NCI-H2029 treated with DMSO at 0.1 percent for 48 hours (cell line): Measurements from ENCODE around the gene SKAP1.

Source experiments
- DNase-seq: peaks from one replicate; lab custom pipeline; 2025; lab: John Stamatoyannopoulos, UW

The SKAP1 gene

DNA sequence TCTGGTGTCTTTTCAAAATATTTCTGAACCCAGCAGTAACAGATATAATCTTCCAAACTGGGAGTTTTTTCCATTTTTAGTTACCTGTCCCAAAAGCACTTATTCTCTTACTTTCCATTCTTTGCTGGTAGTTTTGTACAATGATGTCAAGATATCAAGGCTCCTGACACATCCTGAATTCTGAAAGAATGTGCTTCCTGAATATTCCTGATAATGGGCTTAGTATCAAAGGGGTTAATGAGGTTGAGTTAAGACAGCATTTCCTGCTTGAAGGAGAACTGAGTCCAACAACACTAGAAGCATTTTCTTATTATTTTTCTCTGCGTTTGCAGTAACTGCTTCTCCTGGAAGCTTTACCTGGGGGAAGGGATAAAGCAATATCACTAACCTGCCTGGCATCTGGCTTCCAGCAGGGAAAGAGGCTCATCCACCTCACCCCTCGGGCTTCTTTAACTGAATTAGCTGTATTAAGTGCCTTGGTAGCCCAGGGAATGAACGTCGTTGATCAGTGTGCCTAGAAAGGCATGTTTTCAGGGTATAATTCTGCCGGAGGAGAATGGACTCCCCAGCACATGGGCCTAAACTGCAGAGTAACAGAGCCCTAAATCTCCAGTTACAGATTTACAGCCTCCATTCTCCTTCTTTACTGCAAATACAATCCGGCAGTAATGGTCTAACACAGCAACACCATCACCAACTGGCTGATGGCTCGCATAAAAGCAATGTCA lies 188.1 kb downstream of the SKAP1 start:
- no peak for DNase-seq

DNA sequence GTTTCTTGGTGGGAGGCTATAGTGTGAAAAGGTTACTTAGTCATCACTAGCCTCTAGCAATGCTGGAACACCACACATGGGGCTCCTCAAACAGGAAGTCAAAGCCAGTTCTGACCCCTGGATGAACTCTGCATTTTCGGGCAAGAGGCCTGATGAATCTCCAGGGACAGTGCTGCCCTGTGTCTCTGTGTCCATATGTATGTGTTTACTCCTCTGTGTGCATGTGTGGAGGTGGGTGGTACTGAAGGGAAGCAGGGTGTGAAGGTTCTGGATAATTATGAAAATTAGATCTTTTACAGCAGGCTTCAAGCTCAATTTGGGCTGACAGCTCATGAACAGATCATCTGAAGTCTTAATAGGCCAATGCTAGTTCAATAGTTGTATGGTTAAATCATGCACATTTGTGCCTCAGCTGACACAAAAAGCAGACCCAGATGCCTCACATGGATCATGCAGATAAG lies 188.9 kb downstream of the SKAP1 start:
- DNase-seq: no peak

- no peak for DNase-seq
These were observed 189.4 kb downstream of the SKAP1 start for GRCh38 chr17:48240562-48241130.

DNA sequence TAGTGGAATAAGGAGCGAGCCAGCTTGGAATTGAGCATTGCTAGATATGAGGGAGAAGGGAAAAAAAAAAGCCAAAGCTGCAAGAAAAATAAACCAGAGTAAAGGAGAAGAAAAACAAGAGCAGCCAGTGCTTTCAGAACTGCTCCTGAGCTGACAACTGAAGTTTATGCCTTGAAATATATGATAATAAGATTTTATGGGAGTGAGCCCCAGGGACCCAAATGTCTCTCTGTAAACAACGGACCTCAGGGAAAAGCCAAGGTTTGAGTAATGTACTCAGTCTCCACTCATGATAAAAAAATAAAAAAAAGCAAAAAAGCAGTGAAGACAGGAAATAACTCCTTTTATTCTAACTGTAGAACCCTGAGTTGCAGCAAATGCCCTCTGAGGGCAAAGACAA lies 189.9 kb downstream of the SKAP1 start:
- no peak for DNase-seq

GRCh38 chr17:48239603-48239995 lies 190.4 kb downstream of the SKAP1 start:
- no peak for DNase-seq

DNA sequence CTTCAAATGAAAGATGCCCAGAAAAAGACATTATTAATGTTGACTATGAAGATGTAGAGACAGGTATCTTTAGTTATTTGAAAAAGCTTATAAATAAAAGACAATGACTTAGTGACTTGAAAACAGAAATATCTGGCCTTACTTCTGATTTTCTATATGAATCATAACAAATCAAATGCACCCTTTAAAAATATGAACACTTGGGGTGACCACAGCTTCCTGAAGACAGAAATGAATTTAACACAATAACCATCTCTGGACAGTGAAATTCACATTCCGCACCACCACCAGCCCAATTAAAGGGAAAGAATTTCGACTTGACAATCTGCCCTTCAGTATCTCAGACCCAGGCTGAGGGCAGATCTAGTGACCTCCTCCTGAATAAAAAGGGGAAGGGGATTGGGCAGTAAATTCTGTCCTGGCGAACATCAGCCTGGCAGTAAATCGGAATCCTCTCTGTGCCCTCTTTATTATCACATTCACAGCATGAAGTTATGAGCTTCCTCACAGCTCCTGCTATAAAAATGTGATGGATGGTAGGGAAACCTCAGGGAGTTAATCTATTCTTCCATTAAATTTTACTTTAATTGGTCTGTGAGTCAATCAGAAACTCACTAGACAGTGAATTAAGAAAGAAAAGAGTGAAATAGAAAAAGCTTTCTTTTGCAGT lies 190.9 kb downstream of the SKAP1 start:
- no peak for DNase-seq

DNA sequence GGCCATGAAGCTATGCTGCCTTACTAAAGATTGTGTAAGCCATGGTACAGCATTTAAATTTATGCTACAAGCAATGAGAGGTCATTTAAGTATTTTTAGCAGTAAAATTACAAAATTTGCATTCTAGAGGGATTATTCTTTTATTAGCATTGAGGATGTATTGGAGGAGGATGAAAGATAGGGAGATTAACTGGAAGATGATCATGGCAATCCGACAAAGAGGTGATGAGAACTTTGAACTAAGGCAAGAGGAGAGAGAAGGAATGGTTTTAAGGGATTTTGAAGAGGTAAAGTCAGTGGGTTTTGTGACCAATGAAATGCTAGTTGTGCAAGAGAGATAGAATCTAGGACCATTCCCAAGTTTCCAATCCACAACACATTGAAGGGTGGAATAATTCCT lies 192.6 kb downstream of the SKAP1 start:
- no peak for DNase-seq

GRCh38 chr17:48236681-48237134 lies 193.3 kb downstream of the SKAP1 start:
- DNase-seq: no peak

DNA sequence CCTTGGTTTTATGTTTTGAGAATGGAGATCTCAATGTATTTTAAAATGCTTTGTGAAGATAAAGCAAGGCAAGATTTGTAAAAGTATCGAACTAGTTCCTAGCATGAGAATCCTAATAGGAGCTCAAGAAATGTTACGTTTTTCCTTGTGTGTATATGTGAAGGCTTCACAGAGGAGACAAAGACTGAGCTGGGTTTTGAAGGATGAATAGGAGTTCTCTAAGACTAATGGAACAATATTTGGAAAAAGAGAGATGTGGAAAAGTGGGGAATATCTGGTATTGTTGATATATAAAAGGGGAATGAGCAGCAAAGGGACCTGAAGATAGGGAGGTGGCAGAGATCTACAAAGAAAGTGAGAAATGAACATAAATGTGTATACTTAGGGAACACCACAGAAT lies 195.1 kb downstream of the SKAP1 start:
- no peak for DNase-seq

GRCh38 chr17:48231995-48232959 lies 197.7 kb downstream of the SKAP1 start:
- no peak for DNase-seq

DNA sequence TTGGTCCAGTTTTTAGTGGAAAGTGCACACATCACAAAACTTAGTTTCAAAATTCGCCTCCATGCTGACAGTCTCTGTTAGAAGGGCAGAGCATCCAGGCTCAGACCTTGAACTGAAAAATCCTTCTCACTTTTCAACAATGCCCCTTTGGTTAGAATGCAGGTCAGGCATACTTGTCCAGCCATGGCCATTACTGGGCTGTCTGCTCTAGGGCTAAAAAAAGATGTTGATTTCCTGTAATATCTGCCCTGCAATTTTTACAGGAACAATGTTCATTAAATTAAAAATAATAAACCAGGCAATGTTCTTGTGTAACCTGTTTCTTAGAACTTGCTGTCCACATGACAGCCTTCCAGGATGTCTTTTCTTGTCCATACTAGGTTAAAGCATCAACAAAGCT lies 200.1 kb downstream of the SKAP1 start:
- DNase-seq: no peak

- no peak for DNase-seq
These were observed 201.3 kb downstream of the SKAP1 start for GRCh38 chr17:48228720-48229119.

DNA sequence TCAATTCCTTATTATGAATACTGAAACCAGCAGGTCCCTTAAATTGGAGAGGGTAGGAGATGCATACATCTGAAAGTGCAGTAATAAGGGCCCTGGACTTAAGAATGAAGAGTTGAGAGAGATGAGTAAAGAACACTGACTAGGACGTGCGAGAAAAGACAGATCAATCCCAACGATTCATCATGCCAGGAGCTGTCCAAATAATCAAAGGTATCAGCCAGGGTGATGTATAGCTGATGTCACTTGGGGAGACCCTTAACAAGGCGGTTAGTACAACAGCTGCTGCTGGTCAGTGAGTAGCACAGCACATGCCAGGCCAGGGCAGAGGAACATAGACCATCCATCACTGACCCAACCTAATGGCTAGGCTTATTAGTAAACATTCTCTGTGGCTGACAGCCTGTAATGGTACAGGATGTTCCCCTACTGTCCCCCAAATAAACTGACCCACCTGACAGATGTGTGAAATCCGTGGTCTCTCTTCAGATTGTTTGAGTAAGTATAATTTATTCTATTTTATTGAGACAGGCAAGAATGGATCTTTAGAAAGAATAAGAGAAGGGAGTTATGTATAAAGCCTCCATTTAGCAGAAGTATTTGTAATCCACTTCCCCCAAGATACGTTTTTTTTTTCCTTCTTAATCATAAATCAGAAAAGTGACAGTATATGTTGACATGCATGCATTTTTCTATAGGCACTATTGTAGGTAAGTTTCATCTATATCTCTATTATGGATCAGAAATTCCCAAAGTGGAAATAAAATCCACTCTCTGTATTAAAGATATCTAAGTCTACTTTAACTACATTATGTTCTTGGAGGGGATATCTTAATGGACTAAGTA lies 204.1 kb downstream of the SKAP1 start:
- no peak for DNase-seq

- DNase-seq: no peak
These were observed 206.1 kb downstream of the SKAP1 start for GRCh38 chr17:48223945-48224344.

GRCh38 chr17:48219617-48220016 lies 210.4 kb downstream of the SKAP1 start:
- DNase-seq: no peak

- DNase-seq: peak; percentile 50
These were observed 214.4 kb downstream of the SKAP1 start for GRCh38 chr17:48215583-48216139.

DNA sequence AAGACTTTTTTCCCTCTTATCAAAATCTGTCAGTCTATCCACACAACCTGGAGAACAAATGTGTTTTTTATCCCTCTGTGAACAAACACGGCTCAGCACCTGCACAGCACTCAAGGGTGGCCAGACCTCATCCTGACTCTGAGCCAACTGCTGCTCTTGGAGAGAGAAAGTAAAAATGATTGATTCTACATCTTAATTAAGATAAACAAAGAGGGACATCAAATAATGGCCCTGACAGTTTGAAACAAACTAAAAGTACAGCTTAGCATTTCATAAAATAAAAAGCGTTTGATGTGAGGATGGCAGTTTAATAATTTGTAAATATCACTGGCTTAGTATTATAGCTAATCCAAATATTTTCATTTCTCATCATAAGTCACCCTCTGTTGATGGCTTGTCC lies 216.2 kb downstream of the SKAP1 start:
- peak; percentile 62 for DNase-seq

DNA sequence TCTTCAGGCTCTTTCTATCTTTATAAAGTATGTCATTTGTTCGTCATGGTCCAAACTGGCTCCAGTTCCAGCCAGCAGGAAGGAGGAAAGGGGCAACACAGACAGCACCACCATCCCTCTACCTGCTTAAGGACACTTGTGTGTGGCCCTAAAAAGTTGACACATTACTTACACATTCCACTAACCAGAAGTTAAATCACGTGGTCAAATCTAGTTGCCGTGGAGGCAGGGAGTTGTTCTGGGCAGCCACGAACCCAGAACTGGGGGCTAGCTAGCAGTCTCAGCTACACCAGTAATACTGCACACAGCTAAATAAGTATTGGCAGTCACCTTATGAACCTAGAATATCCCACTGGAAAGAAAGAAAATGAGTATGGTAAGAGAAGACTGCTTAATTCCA lies 218.2 kb downstream of the SKAP1 start:
- DNase-seq: no peak

DNA sequence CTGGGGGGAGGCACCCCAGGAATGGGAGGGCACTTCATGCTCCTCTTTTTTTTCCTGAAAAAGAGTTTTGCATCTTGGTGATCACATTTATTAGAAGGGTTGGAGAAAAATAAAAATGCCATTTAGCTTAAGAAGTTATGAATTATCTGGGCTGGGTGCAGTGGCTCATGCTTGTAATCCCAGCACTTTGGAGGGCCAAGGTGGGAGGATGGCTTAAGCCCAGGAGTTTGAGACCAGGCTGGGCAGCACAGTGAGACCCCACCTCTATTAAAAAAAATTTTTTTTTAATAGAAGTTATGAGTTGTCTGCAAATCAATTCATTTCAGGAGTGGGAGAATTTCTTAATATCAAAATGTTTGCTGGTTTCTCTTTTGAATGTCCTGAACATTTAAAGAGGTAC lies 219.0 kb downstream of the SKAP1 start:
- DNase-seq: no peak

DNA sequence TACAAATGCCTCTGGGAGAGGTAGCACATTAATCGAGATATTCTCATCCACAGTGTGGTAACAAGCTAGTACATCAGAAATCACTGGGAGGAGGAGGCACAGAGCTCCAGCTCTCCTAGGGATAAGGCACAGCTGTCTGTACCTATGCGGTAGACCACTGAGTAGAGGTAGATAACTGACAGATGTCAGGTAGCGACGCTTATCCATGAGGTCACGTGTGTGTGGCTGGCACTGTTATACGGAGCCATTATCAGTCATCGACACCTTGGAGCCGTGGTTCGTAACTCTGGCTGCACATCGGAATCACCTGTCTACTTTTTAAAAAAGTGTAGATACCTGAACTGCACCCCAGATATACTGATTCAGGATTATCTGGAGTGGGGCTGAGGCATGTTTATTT lies 220.0 kb downstream of the SKAP1 start:
- no peak for DNase-seq
